OCI-LY1 (cell line): Measurements from ENCODE around the gene RAPGEF4.

ENCODE experiments used
- H2AFZ ChIP-seq: fragments of 200-600 bp; sonication (generic), shearing (Covaris generic); 2 replicates; pipeline ENCODE4 v1.6.0; 2014; ENCODE audit warnings: antibody characterized with exemption, mild to moderate bottlenecking, low read length
- H3F3A ChIP-seq: fragments of 200-600 bp; sonication (generic), shearing (Covaris generic); 2 replicates; pipeline ENCODE4 v1.6.0; 2014; ENCODE audit warnings: mild to moderate bottlenecking, antibody characterized with exemption, low read length, moderate library complexity; ENCODE audit not compliant: insufficient read depth
- H3K27ac ChIP-seq: fragments of 200-600 bp; sonication (generic); 2 replicates; pipeline ENCODE4 v1.5.1; 2014; ENCODE audit warnings: low read length, mixed run types, mild to moderate bottlenecking, low read depth; ENCODE audit not compliant: poor library complexity, severe bottlenecking
- H3K27me3 ChIP-seq: fragments of 200-600 bp; sonication (generic); 2 replicates; pipeline ENCODE4 v1.6.0; 2014; ENCODE audit warnings: antibody characterized with exemption, mild to moderate bottlenecking, low read length, moderate library complexity; ENCODE audit not compliant: insufficient read depth
- H3K36me3 ChIP-seq: fragments of 200-600 bp; sonication (generic); 2 replicates; pipeline ENCODE4 v1.6.1; 2014; ENCODE audit warnings: mild to moderate bottlenecking, antibody characterized with exemption, low read length, moderate library complexity, mixed read lengths; ENCODE audit not compliant: insufficient read depth
- H3K4me1 ChIP-seq: fragments of 200-600 bp; sonication (generic); 2 replicates; pipeline ENCODE4 v1.5.1; 2014; ENCODE audit warnings: mild to moderate bottlenecking, low read length, moderate library complexity; ENCODE audit not compliant: insufficient read depth, severe bottlenecking
- H3K4me2 ChIP-seq: fragments of 200-600 bp; sonication (generic), shearing (Covaris generic); 2 replicates; pipeline ENCODE4 v1.6.1; 2014; ENCODE audit warnings: low read length
- H3K4me3 ChIP-seq: fragments of 200-600 bp; sonication (generic); 2 replicates; pipeline ENCODE4 v1.5.1; 2014; ENCODE audit warnings: low read length, low read depth, mild to moderate bottlenecking, mixed read lengths; ENCODE audit not compliant: poor library complexity, severe bottlenecking
- H3K79me2 ChIP-seq: fragments of 200-600 bp; shearing (Covaris generic); 2 replicates; pipeline ENCODE4 v1.6.1; 2016; ENCODE audit warnings: mixed run types, low read length, mixed read lengths; ENCODE audit not compliant: insufficient read depth
- H3K9ac ChIP-seq: fragments of 200-600 bp; sonication (generic), shearing (Covaris generic); 2 replicates; pipeline ENCODE4 v1.6.1; 2014; ENCODE audit warnings: mild to moderate bottlenecking, low read length, mixed read lengths
- H3K9me2 ChIP-seq: fragments of 200-600 bp; sonication (generic), shearing (Covaris generic); 2 replicates; pipeline ENCODE4 v1.6.1; 2014; ENCODE audit warnings: low read depth, mild to moderate bottlenecking, low read length, mixed read lengths
- H3K9me3 ChIP-seq: fragments of 200-600 bp; shearing (Covaris generic); 2 replicates; pipeline ENCODE4 v1.6.1; 2014; ENCODE audit warnings: low read length, mixed read lengths
- H4K20me1 ChIP-seq: fragments of 200-600 bp; sonication (generic), shearing (Covaris generic); 2 replicates; pipeline ENCODE4 v1.6.0; 2016; ENCODE audit warnings: mild to moderate bottlenecking, low read length; ENCODE audit not compliant: insufficient read depth
- EZH2 ChIP-seq: fragments of 200-600 bp; sonication (generic), shearing (Covaris generic); IDR thresholded peaks from 2 replicates; pipeline ENCODE4 v1.8.0; 2017; ENCODE audit warnings: borderline replicate concordance, mixed run types, mild to moderate bottlenecking, antibody characterized with exemption, low read length, moderate library complexity, mixed read lengths
- TF ChIP-seq, protein P1 (sequence below): fragments of 200-600 bp; sonication (generic), shearing (Covaris generic); IDR thresholded peaks from 2 replicates; pipeline ENCODE4 v1.5.1; 2017; ENCODE audit warnings: mild to moderate bottlenecking, antibody characterized with exemption, low read length, moderate library complexity, mixed read lengths

RAPGEF4 gene

DNA sequence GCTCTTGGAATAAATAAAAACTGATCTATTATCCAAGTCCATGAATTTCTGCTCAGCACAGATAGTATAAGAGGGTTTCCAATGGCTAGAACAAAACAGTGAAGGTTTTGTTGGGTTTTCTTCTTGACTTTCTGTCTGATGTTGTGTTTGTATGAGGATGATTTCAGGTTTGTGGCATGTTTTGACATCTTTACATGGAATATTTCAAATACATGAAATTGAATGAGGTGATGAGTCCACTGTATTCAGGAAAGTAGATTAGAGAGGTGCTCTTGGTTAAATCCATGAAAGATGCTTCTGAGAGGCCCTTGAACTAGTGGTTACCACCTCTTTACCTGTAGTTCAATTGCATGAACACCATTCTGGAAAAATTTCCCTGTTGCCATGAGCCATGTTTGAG is 84.3 kb downstream of the RAPGEF4 start:
- TF ChIP-seq, protein P1, sequence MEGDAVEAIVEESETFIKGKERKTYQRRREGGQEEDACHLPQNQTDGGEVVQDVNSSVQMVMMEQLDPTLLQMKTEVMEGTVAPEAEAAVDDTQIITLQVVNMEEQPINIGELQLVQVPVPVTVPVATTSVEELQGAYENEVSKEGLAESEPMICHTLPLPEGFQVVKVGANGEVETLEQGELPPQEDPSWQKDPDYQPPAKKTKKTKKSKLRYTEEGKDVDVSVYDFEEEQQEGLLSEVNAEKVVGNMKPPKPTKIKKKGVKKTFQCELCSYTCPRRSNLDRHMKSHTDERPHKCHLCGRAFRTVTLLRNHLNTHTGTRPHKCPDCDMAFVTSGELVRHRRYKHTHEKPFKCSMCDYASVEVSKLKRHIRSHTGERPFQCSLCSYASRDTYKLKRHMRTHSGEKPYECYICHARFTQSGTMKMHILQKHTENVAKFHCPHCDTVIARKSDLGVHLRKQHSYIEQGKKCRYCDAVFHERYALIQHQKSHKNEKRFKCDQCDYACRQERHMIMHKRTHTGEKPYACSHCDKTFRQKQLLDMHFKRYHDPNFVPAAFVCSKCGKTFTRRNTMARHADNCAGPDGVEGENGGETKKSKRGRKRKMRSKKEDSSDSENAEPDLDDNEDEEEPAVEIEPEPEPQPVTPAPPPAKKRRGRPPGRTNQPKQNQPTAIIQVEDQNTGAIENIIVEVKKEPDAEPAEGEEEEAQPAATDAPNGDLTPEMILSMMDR: no peak
- TF ChIP-seq EZH2: no peak
- Histone ChIP-seq H2AFZ (no peak overlapping the region), H3K4me2 (no peak overlapping the region), H3K27me3 (no peaks in the 10 kb centered on the region), H3K79me2 (no peaks in the 10 kb centered on the region), H3K9me2 (no peaks in the 10 kb centered on the region), H3K36me3 (no peaks in the 10 kb centered on the region), H3K4me1 (no peaks in the 10 kb centered on the region), H3K4me3 (no peak overlapping the region), H3F3A (no peaks in the 10 kb centered on the region), H3K9me3 (no peaks in the 10 kb centered on the region), H3K27ac (no peak overlapping the region), H4K20me1 (no peaks in the 10 kb centered on the region), H3K9ac (no peak overlapping the region)

- Histone ChIP-seq H3K4me3 (no peak overlapping the region), H3K27me3 (no peaks in the 10 kb centered on the region), H3K4me1 (no peaks in the 10 kb centered on the region), H3K27ac (no peak overlapping the region), H3K9me3 (no peaks in the 10 kb centered on the region), H3F3A (no peaks in the 10 kb centered on the region), H3K36me3 (no peaks in the 10 kb centered on the region), H2AFZ (no peak overlapping the region), H3K79me2 (no peaks in the 10 kb centered on the region), H4K20me1 (no peaks in the 10 kb centered on the region), H3K9me2 (no peaks in the 10 kb centered on the region), H3K9ac (no peak overlapping the region), H3K4me2 (no peak overlapping the region)
- no peak for TF ChIP-seq EZH2
- TF ChIP-seq, protein P1: no peak
Measured at GRCh38 chr2:172821370-172822338, 86.0 kb downstream of the RAPGEF4 start.

DNA sequence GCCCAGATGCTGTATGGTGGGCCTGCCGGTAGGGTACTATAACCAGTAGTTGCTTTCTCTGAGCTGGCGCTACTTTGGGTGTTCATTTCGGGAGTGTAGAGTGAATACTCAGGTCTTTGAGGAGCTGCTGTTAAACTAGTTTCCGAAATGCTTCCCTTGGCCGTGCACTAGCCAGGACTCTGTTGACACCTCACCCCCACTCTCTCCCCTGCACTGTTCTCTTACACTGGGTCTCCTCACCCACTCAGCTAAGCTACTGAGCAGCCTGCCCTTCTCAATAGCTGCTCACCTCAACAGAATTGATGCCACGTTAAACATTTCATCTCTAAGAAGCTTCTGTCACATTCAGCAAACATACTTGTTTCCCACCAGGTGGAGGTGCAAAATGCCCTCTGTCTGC is 86.9 kb downstream of the RAPGEF4 start:
- no peaks in the 10 kb centered on the region for H3K9me2 ChIP-seq
- no peak overlapping the region for H3K4me3 ChIP-seq
- no peaks in the 10 kb centered on the region for H3K36me3 ChIP-seq
- H3K27ac ChIP-seq: no peak overlapping the region
- no peaks in the 10 kb centered on the region for H3K79me2 ChIP-seq
- H3F3A ChIP-seq: no peaks in the 10 kb centered on the region
- H2AFZ ChIP-seq: no peak overlapping the region
- no peaks in the 10 kb centered on the region for H4K20me1 ChIP-seq
- no peak for TF ChIP-seq EZH2
- TF ChIP-seq, protein P1: no peak
- H3K27me3 ChIP-seq: 0 out of 2 replicates have a peak, but pooled peaks cover 3% of the 10 kb centered on the region
- H3K4me2 ChIP-seq: no peak overlapping the region
- H3K9me3 ChIP-seq: no peaks in the 10 kb centered on the region
- H3K9ac ChIP-seq: no peak overlapping the region
- H3K4me1 ChIP-seq: no peaks in the 10 kb centered on the region
